Measurements from ENCODE around the gene KIF3A.

DNA sequence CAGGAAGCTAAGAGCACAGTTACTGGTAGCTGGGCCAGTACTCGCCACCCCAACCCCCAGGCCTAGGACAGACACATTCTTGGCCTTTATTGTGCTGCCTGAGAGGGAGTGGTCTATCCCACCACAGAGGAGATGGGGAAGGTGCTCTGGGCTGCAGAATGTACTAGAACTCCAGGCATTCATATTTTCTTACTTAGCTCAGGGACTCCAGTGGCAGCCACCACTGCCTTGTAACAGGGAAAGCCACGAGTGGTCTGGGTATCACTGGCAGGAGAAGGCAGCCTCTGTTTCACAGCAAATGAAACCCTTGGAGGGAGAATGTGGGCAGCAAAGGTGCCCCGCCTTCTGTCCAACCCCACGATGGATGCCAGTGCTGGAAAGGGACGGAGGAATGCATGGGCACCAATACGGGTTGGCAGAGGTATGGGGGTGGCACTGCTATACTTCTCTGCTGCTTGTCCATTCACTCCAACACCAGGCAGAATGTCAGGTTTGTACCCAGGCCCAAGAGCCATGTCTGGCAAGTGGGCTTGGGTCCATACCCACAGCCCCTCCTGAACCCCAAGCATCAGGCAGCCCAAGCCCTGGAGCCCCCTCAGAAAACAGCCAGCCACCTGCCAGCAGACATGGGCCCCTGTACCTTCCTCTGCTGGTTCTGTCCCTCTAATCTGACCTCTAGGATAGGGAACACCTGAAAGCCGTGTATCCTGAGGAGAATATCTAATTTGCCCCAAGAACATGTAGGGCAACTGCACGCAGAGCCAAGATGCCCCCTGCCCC, 35.1 kb upstream of the KIF3A start:
- TF ChIP-seq, protein P1, sequence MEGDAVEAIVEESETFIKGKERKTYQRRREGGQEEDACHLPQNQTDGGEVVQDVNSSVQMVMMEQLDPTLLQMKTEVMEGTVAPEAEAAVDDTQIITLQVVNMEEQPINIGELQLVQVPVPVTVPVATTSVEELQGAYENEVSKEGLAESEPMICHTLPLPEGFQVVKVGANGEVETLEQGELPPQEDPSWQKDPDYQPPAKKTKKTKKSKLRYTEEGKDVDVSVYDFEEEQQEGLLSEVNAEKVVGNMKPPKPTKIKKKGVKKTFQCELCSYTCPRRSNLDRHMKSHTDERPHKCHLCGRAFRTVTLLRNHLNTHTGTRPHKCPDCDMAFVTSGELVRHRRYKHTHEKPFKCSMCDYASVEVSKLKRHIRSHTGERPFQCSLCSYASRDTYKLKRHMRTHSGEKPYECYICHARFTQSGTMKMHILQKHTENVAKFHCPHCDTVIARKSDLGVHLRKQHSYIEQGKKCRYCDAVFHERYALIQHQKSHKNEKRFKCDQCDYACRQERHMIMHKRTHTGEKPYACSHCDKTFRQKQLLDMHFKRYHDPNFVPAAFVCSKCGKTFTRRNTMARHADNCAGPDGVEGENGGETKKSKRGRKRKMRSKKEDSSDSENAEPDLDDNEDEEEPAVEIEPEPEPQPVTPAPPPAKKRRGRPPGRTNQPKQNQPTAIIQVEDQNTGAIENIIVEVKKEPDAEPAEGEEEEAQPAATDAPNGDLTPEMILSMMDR (IDR thresholded peaks at IDR 0.05; ENCODE audit: poor library complexity, severe bottlenecking) = no peak
- TF ChIP-seq EZH2 (IDR thresholded peaks at IDR 0.05; ENCODE audit: borderline replicate concordance, insufficient read depth, low read length, poor library complexity, severe bottlenecking) = no peak
- no peak for TF ChIP-seq POLR2AphosphoS5 (IDR thresholded peaks at IDR 0.05)
- no peak for TF ChIP-seq MXI1 (conservative IDR thresholded peaks at IDR 0.05; ENCODE audit: poor library complexity, severe bottlenecking)
- TF ChIP-seq, protein P2, sequence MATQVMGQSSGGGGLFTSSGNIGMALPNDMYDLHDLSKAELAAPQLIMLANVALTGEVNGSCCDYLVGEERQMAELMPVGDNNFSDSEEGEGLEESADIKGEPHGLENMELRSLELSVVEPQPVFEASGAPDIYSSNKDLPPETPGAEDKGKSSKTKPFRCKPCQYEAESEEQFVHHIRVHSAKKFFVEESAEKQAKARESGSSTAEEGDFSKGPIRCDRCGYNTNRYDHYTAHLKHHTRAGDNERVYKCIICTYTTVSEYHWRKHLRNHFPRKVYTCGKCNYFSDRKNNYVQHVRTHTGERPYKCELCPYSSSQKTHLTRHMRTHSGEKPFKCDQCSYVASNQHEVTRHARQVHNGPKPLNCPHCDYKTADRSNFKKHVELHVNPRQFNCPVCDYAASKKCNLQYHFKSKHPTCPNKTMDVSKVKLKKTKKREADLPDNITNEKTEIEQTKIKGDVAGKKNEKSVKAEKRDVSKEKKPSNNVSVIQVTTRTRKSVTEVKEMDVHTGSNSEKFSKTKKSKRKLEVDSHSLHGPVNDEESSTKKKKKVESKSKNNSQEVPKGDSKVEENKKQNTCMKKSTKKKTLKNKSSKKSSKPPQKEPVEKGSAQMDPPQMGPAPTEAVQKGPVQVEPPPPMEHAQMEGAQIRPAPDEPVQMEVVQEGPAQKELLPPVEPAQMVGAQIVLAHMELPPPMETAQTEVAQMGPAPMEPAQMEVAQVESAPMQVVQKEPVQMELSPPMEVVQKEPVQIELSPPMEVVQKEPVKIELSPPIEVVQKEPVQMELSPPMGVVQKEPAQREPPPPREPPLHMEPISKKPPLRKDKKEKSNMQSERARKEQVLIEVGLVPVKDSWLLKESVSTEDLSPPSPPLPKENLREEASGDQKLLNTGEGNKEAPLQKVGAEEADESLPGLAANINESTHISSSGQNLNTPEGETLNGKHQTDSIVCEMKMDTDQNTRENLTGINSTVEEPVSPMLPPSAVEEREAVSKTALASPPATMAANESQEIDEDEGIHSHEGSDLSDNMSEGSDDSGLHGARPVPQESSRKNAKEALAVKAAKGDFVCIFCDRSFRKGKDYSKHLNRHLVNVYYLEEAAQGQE (IDR thresholded peaks at IDR 0.05; ENCODE audit: borderline replicate concordance) = no peak

Measured in neural cell (in vitro differentiated cells).